GM10266 (cell line): Measurements from ENCODE around the gene RBM17.
"Not testable (repeated sequence)": the region's sequence is repeated elsewhere in the genome, so short reads cannot be mapped to it uniquely, and the experiment has no call there.

Experiments used
- DNase-seq: peaks from one replicate; pipeline ENCODE4 v3.0.0; 2012; ENCODE audit errors: extremely low spot score
- TF ChIP-seq, protein P1 (sequence below): IDR thresholded peaks from 2 replicates; pipeline ENCODE4 v1.5.1; 2012; ENCODE audit warnings: mild to moderate bottlenecking, low read depth; ENCODE audit not compliant: control insufficient read depth, insufficient read depth; ENCODE audit errors: missing control alignments

The RBM17 gene

DNA sequence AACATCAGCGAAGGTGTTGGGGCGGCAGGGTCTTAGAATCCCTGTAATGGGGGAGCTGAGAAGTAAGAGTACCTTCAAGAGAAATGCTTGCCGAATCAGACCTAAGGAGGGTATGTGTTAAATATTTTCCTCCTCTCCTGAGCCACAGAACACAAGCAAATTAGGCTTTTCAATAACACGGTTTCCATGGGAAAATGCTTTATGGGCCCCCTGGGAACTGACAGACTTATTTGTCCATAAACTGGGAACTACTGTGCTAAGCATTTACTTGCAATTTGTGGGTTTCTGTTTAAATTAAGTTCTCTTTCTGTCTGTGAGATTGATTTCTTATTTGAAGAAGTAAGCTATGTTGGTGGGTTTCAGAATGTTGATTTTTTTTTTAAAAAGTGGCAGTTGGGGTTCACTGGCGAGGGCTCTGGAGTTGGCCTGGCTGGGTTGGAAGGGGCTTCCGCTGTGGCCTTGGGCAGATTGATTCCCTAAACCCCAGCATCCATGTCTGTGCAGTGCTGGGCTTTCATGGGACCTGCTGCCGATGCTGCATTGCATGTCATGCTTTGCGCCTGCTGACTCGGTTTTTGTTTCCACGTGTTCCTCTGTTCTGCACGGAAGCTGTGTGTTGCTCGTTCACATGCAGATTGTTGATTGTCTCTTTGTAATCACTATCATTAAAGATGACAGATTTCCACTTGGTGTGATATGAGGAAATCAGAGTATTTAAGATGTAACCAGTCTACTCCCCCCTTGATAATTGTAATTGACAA lies 7.2 kb downstream of the RBM17 start:
- DNase-seq = no peak
- TF ChIP-seq, protein P1, sequence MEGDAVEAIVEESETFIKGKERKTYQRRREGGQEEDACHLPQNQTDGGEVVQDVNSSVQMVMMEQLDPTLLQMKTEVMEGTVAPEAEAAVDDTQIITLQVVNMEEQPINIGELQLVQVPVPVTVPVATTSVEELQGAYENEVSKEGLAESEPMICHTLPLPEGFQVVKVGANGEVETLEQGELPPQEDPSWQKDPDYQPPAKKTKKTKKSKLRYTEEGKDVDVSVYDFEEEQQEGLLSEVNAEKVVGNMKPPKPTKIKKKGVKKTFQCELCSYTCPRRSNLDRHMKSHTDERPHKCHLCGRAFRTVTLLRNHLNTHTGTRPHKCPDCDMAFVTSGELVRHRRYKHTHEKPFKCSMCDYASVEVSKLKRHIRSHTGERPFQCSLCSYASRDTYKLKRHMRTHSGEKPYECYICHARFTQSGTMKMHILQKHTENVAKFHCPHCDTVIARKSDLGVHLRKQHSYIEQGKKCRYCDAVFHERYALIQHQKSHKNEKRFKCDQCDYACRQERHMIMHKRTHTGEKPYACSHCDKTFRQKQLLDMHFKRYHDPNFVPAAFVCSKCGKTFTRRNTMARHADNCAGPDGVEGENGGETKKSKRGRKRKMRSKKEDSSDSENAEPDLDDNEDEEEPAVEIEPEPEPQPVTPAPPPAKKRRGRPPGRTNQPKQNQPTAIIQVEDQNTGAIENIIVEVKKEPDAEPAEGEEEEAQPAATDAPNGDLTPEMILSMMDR = no peak

DNA sequence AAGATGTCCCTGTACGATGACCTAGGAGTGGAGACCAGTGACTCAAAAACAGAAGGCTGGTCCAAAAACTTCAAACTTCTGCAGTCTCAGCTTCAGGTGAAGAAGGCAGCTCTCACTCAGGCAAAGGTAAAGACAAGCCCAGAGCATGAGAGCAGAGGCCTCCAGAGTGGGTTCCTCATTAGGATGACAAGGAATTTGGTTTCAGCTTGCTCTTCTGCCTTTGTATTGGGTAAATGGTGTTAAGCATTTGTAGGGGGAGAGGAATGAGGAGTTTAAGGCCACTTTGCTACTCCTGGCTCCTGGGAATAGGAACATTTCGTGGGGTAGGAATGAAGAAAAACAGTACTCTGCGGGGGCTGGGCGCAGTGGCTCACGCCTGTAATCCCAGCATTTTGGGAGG lies 8.2 kb downstream of the RBM17 start:
- TF ChIP-seq, protein P1 = no peak

DNA sequence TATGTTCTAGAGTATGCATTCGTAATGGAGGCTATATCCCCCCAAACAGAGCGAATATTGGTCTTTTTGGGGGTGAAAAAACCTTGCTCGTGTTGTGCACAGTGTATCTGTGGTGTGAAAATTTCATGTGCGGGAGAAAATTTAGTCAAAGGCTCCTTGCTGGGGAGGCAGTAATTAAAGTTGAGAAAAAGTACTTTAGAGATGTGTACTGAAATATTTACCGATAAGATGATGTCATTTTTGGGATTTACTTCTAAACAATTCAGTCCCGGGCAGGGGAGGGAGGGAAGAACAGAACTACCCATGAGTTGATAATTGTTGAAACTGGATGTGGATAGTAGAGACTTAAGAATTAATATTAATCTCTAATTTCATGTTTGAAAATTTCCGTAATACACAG lies 9.3 kb downstream of the RBM17 start:
- DNase-seq = no peak
- TF ChIP-seq, protein P1 = no peak

More for the DNA sequence above, 8.2 kb downstream of the RBM17 start:
- DNase-seq = no peak

DNA sequence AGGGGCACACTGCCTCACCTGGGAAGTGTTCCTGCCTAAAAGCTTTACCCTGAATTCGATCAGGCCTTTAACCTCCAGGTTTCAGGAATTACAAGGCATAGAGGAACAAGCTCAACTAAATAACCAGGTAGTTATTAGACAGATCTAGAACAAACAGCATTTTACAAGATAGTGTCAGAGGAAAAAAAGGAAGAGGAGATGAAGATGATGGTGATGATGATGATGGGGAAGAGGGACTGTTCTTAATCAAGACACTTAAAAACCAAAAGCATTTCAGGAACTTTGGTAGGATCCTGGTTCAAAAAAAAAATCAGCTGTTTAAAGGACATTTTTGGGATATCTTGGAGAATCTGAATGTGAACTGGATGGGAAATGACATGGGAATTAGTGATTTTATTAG lies 11.5 kb downstream of the RBM17 start:
- TF ChIP-seq, protein P1 = no peak
- DNase-seq = no peak

DNA sequence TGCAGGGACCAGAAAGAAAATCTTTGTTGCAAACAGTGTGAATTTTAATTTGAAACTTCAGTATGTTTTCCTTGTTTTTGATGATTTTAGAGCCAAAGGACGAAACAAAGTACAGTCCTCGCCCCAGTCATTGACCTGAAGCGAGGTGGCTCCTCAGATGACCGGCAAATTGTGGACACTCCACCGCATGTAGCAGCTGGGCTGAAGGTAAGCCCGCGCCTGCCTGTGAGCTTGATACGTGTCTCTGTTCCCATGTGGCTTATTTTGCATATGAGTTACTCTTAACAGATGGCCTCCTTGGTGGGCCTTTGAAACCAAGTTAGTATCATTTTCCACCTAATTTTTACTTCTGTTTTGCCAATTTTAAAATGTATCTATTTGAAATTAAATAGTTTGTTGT lies 12.3 kb downstream of the RBM17 start:
- TF ChIP-seq, protein P1 = no peak
- DNase-seq = peak; percentile 47

DNA sequence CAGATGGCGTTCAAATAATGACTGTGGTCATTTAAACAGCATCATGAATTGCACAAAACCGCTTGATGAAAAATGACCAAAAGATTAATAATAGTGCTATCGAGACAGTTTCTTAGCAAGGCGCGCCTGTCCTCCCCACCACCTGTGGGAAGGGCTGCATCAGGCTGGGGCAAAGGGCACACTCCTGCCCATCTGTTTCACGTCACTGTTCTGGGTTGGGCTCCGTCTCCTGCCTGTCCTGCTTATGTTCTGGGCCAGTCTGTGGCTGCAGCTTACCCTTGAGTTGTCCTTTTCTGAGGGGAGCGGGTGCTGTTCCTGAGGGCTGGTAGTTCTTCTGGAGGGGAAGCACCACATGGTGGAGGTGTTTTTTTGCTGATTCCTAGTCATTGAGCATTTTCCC lies 13.3 kb downstream of the RBM17 start:
- no peak for DNase-seq
- TF ChIP-seq, protein P1 = no peak

DNA sequence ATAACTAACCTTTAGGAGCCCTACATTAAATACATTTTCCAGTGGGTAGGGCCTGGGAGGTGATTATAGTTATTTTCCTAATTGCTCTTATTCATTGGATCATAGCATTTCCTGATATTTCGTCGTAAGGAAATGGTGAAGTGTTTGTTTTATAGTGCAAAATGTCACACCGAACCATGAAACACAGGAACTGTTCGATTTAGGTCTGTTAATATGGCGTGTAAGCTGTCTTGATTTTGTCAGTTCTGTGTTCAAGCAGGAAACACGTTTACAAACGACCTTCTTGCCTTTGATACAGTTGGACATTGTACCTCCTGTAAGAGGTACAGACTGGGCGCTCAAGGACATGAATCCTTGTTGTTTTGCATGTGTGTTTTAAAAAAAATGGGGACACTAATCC lies 14.8 kb downstream of the RBM17 start:
- DNase-seq = no peak
- TF ChIP-seq, protein P1 = no peak

DNA sequence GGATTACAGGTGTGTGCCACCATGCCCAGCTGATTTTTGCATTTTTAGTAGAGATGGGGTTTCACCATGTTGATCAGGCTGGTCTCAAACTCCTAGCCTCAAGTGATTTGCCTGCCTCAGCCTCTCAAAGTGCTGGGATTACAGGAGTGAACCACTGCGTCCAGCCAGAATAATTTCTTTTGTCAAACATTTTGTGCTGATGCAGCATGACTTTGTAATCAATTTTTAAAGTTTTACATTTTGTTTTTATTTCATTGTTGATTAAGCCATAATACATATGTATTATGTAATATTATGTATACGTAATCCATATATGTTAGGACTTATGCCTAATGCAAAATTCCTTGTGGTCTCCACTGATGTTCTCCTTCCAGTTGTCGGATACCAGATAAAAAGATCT lies 18.8 kb downstream of the RBM17 start:
- not testable (repeated sequence) for DNase-seq
